HEK293 (cell line): ENCODE results near the gene HP1BP3.
A peak's percentile ranks its signal among the peaks of the same experiment; 100 is the strongest.

ENCODE experiments used
- CTCF ChIA-PET: fragments of 350-600 bp; formaldehyde crosslinking; extraction: SDS; loops from one replicate; lab custom pipeline; 2021; ENCODE audit warnings: antibody characterized with exemption; lab: Yijun Ruan, JAX
- POLR2A ChIA-PET: fragments of 300-600 bp; formaldehyde crosslinking; extraction: SDS; loops from one replicate; lab custom pipeline; 2020; ENCODE audit warnings: antibody characterized with exemption, inconsistent platforms; lab: Yijun Ruan, JAX
- H3K27ac ChIP-seq: fragments of 200-500 bp; sonication (Bioruptor generic); 2 replicates; pipeline ENCODE4 v1.5.1; 2014; ENCODE audit warnings: low read depth, low read length, control low read depth, inconsistent platforms; ENCODE audit errors: extremely low read depth
- H3K36me3 ChIP-seq, 2 experiments: fragments of 200-500 bp in 1 of 2; sonication (Bioruptor generic) in 1 of 2; 1 replicate in 1 of 2; 2 replicates in 1 of 2; pipeline ENCODE4 v1.5.1; 2014 to 2017; ENCODE audit warnings: inconsistent platforms in 2 of 2, low read length in 2 of 2; ENCODE audit not compliant: control insufficient read depth in 2 of 2, insufficient read depth in 1 of 2
- H3K4me1 ChIP-seq: fragments of 200-500 bp; sonication (Bioruptor generic); 2 replicates; pipeline ENCODE4 v1.5.1; 2014; ENCODE audit warnings: mild to moderate bottlenecking, low read length, inconsistent platforms; ENCODE audit not compliant: control insufficient read depth, insufficient read depth
- H3K4me3 ChIP-seq: 2 replicates; pipeline ENCODE4 v1.5.1; 2011; ENCODE audit warnings: low read depth, mild to moderate bottlenecking, control low read depth, low read length, moderate library complexity
- H3K9me3 ChIP-seq: fragments of 200-500 bp; sonication (Bioruptor generic); 2 replicates; pipeline ENCODE4 v1.5.1; 2014; ENCODE audit warnings: low read depth, low read length, inconsistent platforms; ENCODE audit not compliant: control insufficient read depth, insufficient read depth
- BCL11B ChIP-seq: fragments of 450-650 bp; formaldehyde crosslinking; IDR thresholded peaks from 2 replicates; pipeline ENCODE4 v1.5.1; 2016; ENCODE audit warnings: low read depth, missing biosample characterization, missing genetic modification characterization
- EGR2 ChIP-seq: fragments of 450-650 bp; formaldehyde crosslinking; IDR thresholded peaks from 2 replicates; pipeline ENCODE4 v1.5.1; 2016; ENCODE audit warnings: low read depth, missing biosample characterization, missing genetic modification characterization
- HOXD13 ChIP-seq: sonication (generic); formaldehyde crosslinking; IDR thresholded peaks from 2 replicates; pipeline ENCODE4 v1.8.0; 2022; ENCODE audit warnings: missing genetic modification reagents, borderline replicate concordance
- PRDM1 ChIP-seq: fragments of 450-650 bp; formaldehyde crosslinking; IDR thresholded peaks from 2 replicates; pipeline ENCODE4; 2016; ENCODE audit warnings: missing biosample characterization, missing genetic modification characterization
- PRDM6 ChIP-seq: fragments of 450-650 bp; formaldehyde crosslinking; IDR thresholded peaks from 2 replicates; pipeline ENCODE4 v1.5.1; 2017; ENCODE audit warnings: missing biosample characterization, missing genetic modification characterization
- SP7 ChIP-seq: fragments of 450-650 bp; formaldehyde crosslinking; IDR thresholded peaks from 2 replicates; pipeline ENCODE4 v1.5.1; 2016; ENCODE audit warnings: missing biosample characterization, missing genetic modification characterization
- ZBTB7A ChIP-seq: fragments of 450-650 bp; formaldehyde crosslinking; IDR thresholded peaks from 2 replicates; pipeline ENCODE4 v1.5.1; 2016; ENCODE audit warnings: low read depth, missing biosample characterization, missing genetic modification characterization
- ZFHX2 ChIP-seq: fragments of 450-650 bp; formaldehyde crosslinking; conservative IDR thresholded peaks from 2 replicates; pipeline ENCODE4 v1.5.1; 2016; ENCODE audit warnings: missing biosample characterization, missing genetic modification characterization
- ZNF121 ChIP-seq: fragments of 450-650 bp; formaldehyde crosslinking; IDR thresholded peaks from 2 replicates; pipeline ENCODE4 v1.5.1; 2016; ENCODE audit warnings: missing biosample characterization, missing genetic modification characterization
- ZNF202 ChIP-seq: fragments of 450-650 bp; formaldehyde crosslinking; IDR thresholded peaks from 2 replicates; pipeline ENCODE4 v1.5.1; 2016; ENCODE audit warnings: missing biosample characterization, missing genetic modification characterization, borderline replicate concordance
- ZNF302 ChIP-seq: fragments of 450-650 bp; formaldehyde crosslinking; IDR thresholded peaks from 2 replicates; pipeline ENCODE4 v1.5.1; 2016; ENCODE audit warnings: missing biosample characterization, missing genetic modification characterization, low read depth
- ZNF341 ChIP-seq: fragments of 450-650 bp; formaldehyde crosslinking; IDR thresholded peaks from 2 replicates; pipeline ENCODE4; 2016; ENCODE audit warnings: low read depth, missing biosample characterization, missing genetic modification characterization
- ZNF391 ChIP-seq: fragments of 450-650 bp; formaldehyde crosslinking; IDR thresholded peaks from 2 replicates; pipeline ENCODE4 v1.5.1; 2016; ENCODE audit warnings: low read depth, missing biosample characterization, missing genetic modification characterization, borderline replicate concordance
- ZNF416 ChIP-seq: fragments of 450-650 bp; formaldehyde crosslinking; IDR thresholded peaks from 2 replicates; pipeline ENCODE4 v1.5.1; 2016; ENCODE audit warnings: missing biosample characterization, missing genetic modification characterization
- ZNF423 ChIP-seq: fragments of 450-650 bp; formaldehyde crosslinking; IDR thresholded peaks from 2 replicates; pipeline ENCODE4 v1.5.1; 2016; ENCODE audit warnings: missing biosample characterization, missing genetic modification characterization
- ZNF514 ChIP-seq: fragments of 450-650 bp; formaldehyde crosslinking; IDR thresholded peaks from 2 replicates; pipeline ENCODE4 v1.5.1; 2016; ENCODE audit warnings: missing biosample characterization, missing genetic modification characterization
- ZNF585B ChIP-seq: fragments of 450-650 bp; formaldehyde crosslinking; IDR thresholded peaks from 2 replicates; pipeline ENCODE4 v1.5.1; 2016; ENCODE audit warnings: missing biosample characterization, missing genetic modification characterization
- ZNF600 ChIP-seq: fragments of 450-650 bp; formaldehyde crosslinking; IDR thresholded peaks from 2 replicates; pipeline ENCODE4 v1.5.1; 2016; ENCODE audit warnings: missing biosample characterization, missing genetic modification characterization
- ZNF623 ChIP-seq: fragments of 450-650 bp; formaldehyde crosslinking; IDR thresholded peaks from 2 replicates; pipeline ENCODE4 v1.5.1; 2016; ENCODE audit warnings: missing biosample characterization, missing genetic modification characterization
- ZNF626 ChIP-seq: fragments of 450-650 bp; sonication (Bioruptor Pico); formaldehyde crosslinking; IDR thresholded peaks from 2 replicates; pipeline ENCODE4 v1.5.1; 2018; ENCODE audit warnings: missing biosample characterization, missing genetic modification characterization, inconsistent platforms
- ZNF664 ChIP-seq: fragments of 450-650 bp; formaldehyde crosslinking; IDR thresholded peaks from 2 replicates; pipeline ENCODE4 v1.5.1; 2016; ENCODE audit warnings: missing biosample characterization, missing genetic modification characterization
- ZNF670 ChIP-seq: fragments of 450-650 bp; formaldehyde crosslinking; IDR thresholded peaks from 2 replicates; pipeline ENCODE4 v1.5.1; 2016; ENCODE audit warnings: missing biosample characterization, missing genetic modification characterization, low read depth
- ZNF747 ChIP-seq: fragments of 450-650 bp; formaldehyde crosslinking; IDR thresholded peaks from 2 replicates; pipeline ENCODE4 v1.5.1; 2016; ENCODE audit warnings: missing biosample characterization, missing genetic modification characterization
- ZSCAN30 ChIP-seq: fragments of 450-650 bp; IDR thresholded peaks from 2 replicates; pipeline ENCODE4 v1.5.1; 2018; ENCODE audit warnings: missing biosample characterization, mild to moderate bottlenecking, missing genetic modification characterization, moderate library complexity

HP1BP3 gene

GRCh38 chr1:20726932-20727745 lies 60.0 kb downstream of the HP1BP3 start:
- H3K4me1 ChIP-seq, result no peaks in the 10 kb centered on the region
- H3K27ac ChIP-seq, result no peak overlapping the region
- no peak overlapping the region for H3K4me3 ChIP-seq
- TF ChIP-seq ZFHX2 (tag by site-specific recombination) (peak; percentile 34), HOXD13 (no peak), ZNF416 (no peak), EGR2 (tag by site-specific recombination) (peak; percentile 31; the same call in 1 of the 2 replicates)
- H3K36me3 ChIP-seq, result no peaks in the 10 kb centered on the region
- ChIA-PET CTCF (interaction anchor here (0.5 to 2.4 kb wide), 4 partner anchors 14 to 205 kb away, joined by 3 to 11 read pairs (median 4); no protein-coding TSS in a partner anchor), POLR2A (interaction anchor here (1.0 kb wide), 1 partner anchor 30 kb away, joined by 4 read pairs; no protein-coding TSS in a partner anchor)
- H3K9me3 ChIP-seq, result no peaks in the 10 kb centered on the region

- no peak overlapping the region for H3K27ac ChIP-seq
- POLR2A ChIA-PET, result interaction anchor here (1.0 kb wide), 1 partner anchor 30 kb away, joined by 4 read pairs; no protein-coding TSS in a partner anchor
- H3K4me1 ChIP-seq, result no peaks in the 10 kb centered on the region
- CTCF ChIA-PET, result interaction anchor here (0.5 kb wide), 1 partner anchor 204 kb away, joined by 4 read pairs; no protein-coding TSS in a partner anchor
- H3K9me3 ChIP-seq, result no peaks in the 10 kb centered on the region
- TF ChIP-seq ZNF514 (tag by site-specific recombination) (no peak), ZSCAN30 (tag by site-specific recombination) (no peak), BCL11B (no peak), ZNF626 (no peak), ZNF747 (tag by site-specific recombination) (no peak), ZNF670 (tag by site-specific recombination) (no peak), ZBTB7A (tag by site-specific recombination) (no peak), ZNF423 (tag by site-specific recombination) (no peak), ZNF202 (no peak), ZNF664 (tag by site-specific recombination) (no peak), ZNF302 (tag by site-specific recombination) (no peak), ZNF121 (tag by site-specific recombination) (no peak), SP7 (tag by site-specific recombination) (no peak), ZNF585B (tag by site-specific recombination) (no peak), ZNF623 (tag by site-specific recombination) (no peak)
- TF ChIP-seq, all 188 proteins: peak for 0
- no peak overlapping the region for H3K4me3 ChIP-seq
- no peaks in the 10 kb centered on the region for H3K36me3 ChIP-seq
These were observed 60.8 kb downstream of the HP1BP3 start for GRCh38 chr1:20726118-20726911.

GRCh38 chr1:20725189-20726117 lies 61.7 kb downstream of the HP1BP3 start:
- ChIA-PET CTCF (interaction anchor here (0.6 kb wide), 1 partner anchor 25 kb away, joined by 4 read pairs; no protein-coding TSS in a partner anchor), POLR2A (no interaction called here)
- Histone ChIP-seq H3K27ac (no peak overlapping the region), H3K4me3 (no peak overlapping the region), H3K4me1 (no peaks in the 10 kb centered on the region), H3K9me3 (no peaks in the 10 kb centered on the region), H3K36me3 (no peaks in the 10 kb centered on the region)
- TF ChIP-seq PRDM6 (tag by site-specific recombination) (no peak), ZNF391 (no peak), ZNF341 (tag by site-specific recombination) (peak; percentile 60), PRDM1 (tag by site-specific recombination) (no peak), ZNF600 (tag by site-specific recombination) (peak; percentile 77)
